HG02884 (cell line): ENCODE results near the gene TCF12.

Experiments used
- ATAC-seq: cut with Tn5 transposase; IDR thresholded peaks from one replicate; pipeline ENCODE4 v1.9.1; 2021; ENCODE audit warnings: mild to moderate bottlenecking, moderate library complexity; ENCODE audit not compliant: unreplicated experiment

The TCF12 gene

DNA sequence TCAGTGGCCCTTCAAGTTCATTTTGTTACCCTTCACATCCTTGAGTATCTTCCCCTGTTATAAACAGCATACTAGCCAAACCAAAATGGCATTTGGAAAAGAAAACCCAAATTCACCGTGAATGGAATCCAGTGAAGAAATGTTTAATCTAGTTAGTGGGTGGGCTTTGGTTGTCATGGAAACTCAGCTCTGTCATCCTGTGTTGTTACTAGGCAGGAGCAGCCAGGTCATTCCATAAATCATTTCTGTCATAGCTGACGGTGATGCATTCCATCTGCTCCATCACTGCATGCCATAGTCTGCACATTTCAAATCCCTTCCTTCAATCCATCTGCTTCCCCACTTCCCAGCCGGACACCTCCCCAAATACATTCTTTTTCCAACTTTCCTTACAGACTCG is 317.4 kb downstream of the TCF12 start:
- no peak for ATAC-seq

DNA sequence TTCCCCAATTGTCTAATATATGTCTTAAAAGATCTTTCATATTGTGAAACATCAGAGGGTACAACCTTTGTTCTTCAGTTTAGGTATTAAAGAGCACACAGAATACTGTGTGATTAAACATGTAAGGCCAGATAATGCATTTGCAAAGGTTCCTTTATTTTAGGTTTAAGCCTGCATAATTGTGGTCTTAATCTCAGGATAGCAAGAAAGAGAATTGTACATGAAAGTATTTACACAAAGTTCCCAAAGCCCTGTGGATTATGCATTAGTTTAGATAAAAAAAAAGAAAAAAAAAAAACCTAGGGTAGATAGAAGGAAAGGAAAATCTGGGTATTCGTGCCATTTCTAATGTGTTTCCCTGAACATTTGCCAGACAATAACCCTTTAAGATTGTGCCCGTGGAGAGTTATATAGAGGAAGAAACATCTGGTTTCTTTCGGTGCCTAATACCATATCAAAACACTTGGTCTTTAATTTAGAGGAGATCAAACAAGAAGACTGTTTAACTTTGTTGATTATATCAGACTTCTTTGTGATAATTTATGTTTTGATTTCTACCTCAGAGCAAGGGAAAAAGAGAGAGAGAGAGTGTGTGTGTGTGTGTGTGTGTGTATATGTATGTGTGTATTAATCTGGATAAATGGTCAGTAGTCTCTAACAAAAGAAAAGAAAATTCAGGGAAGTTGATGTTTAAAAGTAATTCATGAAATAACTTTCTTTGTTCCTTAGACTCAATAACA is 318.3 kb downstream of the TCF12 start:
- ATAC-seq: no peak

DNA sequence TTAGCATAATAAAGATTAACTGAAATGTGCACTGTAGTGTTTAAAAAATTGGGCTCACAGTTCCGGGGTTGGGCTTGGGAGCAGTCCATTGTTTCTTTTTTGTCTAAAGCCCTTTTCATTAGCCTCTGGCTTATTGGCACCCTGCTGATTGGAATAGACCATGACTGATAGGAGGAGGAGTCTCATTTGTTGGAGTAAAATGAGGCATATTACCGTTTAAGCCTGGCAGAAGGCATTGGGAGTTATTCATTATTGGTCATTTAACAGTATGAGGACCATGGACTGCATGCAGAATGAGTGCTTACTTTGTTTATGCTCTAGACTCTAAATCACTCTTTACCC is 318.8 kb downstream of the TCF12 start:
- no peak for ATAC-seq

DNA sequence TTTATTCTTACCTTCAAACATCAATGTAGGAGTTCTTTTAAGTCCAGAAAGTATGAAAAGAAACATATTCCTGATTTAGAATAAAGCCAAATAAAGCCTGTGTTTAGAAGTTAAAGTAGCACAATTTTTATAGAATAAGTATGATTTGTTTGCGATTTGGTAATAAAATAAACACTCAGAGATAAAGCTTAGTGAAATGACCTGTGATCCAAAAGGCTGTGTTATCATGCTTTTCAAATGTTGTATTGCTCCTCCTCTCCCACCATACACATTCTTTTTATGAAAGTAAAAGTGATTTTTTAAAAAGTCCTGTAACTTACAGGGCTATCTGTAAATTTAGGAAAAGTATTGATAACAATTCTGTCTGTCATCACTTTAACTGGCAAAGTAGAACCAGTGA is 319.2 kb downstream of the TCF12 start:
- no peak for ATAC-seq

DNA sequence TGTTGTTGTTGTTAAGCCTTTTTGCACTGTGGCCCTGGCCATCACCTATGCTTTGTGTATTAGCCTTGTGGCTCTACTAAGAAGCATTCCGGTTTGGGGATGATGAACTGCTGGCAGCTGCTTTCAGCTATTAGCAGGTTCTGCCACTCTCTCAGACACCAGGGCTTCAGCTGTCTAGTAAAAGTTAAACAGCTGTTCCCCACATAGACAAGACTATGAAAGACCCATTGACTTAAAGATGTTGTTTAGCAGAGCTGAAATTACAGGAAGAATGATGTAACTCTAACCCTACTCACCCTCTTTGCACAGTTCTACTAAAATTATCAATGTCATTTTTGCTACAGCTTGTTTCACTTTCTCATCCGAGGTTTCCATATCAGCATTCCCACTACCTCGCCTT is 326.7 kb downstream of the TCF12 start:
- no peak for ATAC-seq

DNA sequence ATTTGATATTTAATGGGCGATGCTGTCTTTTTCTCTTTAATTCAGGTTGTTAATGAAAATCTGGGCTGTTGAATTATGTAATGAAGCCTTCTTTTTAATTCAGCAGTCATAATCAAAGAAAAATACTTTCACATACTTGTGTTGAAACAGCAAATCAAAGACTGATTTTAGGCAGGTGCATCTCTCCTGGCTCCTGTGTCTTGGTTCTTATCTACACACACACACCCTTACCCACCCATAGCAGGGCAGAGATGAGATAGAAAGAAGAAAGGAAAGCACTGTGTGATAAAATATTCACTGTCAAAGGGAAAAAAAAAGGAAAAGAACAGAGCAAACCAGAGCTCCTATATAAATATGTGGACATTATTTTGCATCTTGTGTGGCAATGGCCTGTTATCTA is 327.3 kb downstream of the TCF12 start:
- ATAC-seq: no peak

DNA sequence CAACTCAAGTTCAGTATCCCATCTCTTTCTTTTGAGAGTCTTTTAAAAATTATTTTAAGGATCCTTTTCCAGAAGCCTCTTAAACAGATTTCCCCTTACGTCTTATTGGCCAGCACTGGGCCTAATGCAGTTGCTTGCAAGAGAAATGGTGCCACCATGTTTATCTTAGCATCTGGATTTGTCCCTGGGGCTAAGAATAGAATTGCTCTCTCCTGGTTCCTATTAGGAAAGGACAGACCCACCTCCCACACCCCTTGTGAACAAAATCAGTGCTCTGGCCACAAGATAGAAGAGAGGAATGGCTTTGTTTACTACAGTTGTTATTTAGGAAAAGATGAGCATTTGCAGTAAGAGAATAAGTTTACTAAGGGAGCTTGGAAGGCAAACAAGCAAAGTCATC is 329.6 kb downstream of the TCF12 start:
- no peak for ATAC-seq

DNA sequence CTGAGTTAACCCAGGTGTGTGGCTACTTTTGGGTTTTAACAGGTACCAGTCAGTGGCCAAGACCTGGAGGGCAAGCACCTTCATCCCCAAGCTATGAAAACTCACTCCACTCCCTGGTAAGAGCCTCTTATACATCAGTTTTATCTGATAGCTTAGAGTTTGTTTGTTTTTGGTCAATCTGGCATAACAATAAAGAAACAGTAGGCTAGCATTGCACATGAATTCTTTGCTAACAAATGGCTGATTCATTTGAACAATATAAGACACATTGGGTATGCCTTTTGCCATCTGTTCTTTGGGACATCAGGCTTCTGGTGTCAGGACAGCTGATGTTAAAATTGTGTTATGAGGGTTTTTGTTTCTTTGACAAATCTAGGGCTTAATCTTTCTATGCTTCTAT is 332.9 kb downstream of the TCF12 start:
- no peak for ATAC-seq

DNA sequence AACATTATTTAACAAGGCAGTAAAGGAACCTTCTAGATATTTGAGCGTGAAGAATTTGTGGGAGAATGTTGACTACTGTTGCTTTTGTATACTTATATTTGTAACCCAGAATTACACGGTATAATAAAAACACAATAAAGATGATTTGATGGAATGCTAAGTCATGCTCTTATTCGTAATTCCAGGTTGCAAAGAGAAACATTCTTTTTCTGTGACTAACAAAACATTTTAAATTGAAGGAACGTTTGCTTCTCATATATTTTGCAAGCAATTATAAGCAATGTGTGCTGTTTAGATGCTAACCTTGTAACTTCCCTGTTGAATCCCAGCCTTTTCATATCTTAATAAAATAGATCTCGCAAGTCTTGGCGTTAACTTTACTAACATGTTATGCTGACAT is 333.5 kb downstream of the TCF12 start:
- ATAC-seq: no peak

DNA sequence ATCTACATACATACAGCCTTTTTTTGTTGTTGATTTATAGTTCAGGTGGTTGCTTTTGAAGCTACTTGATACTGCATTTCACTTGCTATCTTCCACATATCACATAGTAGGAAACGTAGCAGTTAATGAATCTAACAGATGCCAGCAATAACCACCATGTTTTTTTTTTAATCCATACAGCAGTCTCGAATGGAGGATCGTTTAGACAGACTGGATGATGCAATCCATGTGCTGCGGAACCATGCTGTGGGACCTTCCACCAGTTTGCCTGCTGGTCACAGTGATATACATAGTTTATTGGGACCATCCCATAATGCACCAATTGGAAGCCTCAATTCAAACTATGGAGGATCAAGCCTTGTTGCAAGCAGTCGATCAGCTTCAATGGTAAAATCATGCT is 334.6 kb downstream of the TCF12 start:
- ATAC-seq: no peak

DNA sequence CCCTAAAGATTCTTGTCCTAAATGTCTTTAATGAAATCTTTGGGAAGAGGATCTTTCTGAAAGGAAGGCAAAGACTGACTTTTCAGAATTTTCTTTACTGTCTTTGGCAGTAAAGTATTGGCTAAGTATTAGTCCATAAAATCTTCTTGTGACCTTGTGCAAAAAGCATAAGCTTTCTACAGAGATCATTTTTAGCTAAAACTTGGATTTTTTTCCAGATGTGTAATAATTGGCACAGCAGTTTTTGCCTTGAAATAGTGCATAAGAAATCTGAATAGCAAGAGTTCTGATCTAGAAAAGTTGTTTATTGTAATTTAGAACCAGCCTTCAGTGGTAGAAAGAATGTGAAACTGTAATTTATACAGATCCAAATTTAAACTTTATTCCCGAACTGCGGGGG is 335.1 kb downstream of the TCF12 start:
- ATAC-seq: no peak

DNA sequence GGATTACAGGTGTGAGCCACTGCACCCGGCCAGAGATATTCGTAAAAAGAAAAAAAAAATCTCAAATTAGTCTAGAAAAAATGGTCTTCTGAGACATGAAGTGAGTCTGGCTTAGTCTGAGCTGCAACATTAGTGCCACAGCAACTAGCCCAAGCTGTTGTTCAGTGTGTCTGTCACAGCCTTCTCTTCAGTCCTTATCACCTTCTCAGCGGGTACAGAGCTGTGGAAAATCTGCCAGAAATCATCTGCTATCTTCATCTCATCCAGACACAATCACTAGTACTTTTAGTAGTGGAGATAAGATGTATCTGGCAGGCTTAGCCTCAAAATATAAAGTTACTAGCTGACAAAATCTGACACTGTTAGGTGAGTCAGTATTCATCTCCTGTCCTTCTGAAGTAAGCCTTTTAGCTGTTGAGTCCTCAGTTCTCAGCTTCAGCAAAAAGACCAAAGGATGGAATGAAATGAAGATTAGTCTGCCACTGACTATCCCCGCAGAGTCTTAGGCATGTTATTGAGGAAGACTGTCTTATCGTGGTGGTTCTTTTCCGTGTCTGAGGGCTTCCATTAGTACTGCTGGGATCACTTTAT is 337.4 kb downstream of the TCF12 start:
- no peak for ATAC-seq

DNA sequence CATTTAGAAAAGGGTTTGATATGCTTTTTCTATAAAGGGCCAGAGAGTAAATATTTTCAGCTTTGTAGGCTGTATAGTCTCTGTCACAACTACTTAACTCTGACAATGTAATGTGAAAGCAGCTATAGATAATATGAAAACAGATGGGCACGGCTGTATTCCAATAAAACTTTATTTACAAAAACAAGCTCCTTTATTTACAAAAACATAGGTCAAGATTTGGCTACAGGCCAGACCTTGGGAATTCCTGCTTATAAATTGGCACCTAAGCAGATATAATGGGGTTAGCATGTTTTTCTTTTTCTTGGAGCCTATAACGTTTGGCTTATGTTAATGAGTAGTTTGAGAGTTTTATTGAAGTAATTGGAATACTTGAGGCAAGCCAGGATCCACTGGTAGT is 338.5 kb downstream of the TCF12 start:
- ATAC-seq: no peak

DNA sequence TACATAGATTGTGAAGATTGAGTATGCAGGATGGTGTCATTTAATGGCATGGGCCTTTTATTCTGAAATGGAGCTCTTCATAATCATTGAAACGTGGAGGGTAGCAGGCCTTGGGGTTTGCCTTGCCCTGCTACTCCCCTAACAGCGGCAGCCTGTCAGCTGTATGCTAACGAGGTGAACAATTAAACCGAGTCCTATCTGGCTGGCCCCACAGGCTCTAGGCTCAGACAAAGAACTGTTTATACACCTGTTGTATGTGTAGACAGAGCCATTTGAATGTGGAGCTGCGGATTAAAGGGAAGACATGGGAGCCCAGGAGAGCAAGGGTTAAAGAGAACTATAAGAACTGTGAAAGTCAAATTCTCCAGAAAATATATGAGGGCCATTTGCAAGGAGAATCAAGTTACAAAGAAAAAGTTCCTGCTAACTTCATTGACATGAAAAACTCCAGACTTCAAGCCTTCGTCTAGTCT is 341.2 kb downstream of the TCF12 start:
- no peak for ATAC-seq

DNA sequence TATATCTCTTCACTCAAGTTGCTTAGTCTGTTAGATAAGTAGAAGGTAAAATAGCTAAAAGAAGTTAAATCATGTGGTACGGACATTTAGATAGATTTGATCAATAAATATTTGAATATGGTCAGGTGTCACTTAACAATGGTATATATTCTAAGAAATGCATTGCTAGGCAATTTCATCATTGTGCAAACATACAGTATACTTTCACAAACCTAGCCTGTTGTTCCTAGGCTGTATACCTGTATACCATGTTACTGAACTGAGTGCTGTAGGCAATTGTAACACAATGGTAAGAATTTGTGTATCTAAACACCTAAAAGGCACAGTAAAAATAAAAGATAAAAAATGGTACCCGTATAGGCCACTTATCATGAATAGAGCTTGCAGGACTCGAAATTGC is 345.1 kb downstream of the TCF12 start:
- ATAC-seq: no peak

DNA sequence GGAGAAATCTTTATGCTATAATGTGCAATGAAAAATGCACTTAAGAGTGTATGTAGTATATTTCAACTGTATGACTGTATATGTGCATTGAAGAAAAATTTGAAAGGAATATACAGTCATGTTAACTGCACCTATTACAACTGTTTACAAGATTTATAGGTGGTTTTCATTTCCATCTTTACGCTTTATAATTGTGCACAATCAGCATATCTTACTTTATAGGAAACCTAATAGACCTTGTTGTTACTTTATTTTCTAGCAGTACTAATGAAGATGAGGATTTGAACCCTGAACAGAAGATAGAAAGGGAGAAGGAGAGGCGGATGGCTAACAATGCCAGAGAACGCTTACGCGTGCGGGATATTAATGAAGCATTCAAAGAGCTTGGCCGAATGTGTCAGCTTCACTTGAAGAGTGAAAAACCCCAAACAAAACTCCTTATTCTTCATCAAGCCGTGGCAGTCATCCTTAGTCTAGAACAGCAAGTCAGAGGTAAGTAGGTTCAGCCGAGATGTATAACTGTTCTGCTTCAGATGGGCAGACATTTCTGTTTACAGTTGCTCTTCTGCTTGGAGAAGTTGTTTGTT is 354.4 kb downstream of the TCF12 start:
- no peak for ATAC-seq

DNA sequence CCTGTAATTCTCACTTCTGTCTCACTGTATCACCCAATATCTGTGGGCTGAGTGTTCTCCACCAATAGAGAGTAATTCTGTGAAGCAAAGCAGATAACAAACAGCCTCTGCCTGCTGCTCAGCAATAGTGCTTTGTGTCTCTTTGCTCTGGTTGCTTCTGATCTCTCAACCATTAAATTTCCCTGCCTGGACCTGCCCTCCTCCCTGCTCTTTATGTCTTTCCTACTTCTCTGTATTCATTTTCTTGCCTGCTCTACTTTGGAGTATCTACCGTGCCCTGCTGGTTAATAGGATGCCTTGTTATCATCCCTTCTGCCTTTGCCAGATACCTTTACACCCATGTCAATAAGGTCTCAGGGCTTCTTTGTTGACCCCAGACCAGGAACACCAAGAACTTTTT is 355.0 kb downstream of the TCF12 start:
- no peak for ATAC-seq

DNA sequence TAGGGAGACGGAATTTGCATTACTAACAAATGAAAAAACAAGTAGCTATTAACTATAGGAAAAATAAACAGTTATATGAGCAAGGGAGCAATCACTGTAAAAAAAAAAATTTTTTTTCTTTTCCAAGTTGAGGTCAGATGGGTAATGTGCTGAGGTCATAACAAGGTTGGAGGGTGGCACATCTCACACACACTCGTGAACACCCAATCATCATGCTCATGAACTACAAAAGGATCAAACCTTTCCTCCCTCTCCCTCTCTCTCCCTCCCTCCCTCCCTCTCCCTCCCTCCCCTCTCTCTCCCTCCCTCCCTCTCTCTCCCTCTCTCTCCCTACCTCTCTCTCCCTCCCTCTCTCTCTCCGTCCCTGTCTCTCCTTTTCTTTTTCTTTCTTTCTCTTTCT is 360.0 kb downstream of the TCF12 start:
- ATAC-seq: no peak

DNA sequence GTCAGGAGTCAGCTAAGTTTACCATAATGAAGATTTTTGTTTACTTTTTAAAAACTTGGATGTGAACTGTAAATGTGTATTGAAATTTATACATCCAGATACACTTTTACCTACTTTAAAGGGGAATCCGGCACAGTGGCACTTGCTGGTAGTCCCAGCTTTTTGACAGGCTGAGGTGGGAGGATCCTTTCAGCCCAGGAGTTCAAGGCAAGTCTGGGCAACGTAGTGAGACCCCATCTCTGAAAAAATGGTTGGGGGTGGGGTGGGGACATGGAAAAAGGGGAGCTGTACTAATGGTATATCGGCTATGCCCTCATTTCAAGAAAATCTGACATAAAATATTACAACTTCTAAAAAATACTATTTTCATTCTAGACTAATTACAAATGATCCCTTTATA is 362.0 kb downstream of the TCF12 start:
- ATAC-seq: no peak

DNA sequence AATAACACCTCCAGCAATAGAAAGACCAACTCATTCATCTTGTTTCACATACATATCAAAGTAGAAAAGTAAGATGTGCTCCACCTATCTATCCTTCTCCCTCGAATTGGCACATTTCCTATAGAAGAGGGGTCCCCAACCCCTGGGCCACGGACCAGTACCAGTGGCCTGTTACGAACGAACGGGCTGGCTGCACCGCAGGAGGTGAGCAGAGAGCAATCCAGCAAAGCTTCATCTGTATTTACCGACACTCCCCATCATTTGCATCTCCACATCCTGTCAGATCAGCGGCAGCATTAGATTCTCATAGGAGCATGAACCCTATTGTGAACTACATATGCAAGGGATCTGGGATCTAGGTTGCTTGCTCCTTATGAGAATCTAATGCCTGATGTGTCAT is 362.9 kb downstream of the TCF12 start:
- no peak for ATAC-seq

DNA sequence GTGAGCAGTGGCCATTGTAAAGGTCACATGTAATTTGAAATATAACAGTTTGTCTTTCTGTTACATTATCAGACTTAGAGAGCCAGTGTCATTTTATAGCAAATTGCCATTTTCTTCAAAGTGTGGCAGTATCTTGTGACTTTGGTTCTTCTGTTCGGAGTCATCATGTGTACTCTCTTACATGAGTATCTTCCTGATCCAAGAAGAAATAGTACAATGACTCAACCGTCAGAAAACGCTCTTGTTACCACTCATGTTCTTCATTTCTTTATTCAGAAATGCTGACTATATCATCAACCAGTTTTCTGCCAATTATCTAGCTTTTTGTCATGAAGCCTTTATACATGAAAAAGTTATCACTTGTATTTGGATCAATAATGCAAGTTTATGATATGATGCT is 364.2 kb downstream of the TCF12 start:
- no peak for ATAC-seq

DNA sequence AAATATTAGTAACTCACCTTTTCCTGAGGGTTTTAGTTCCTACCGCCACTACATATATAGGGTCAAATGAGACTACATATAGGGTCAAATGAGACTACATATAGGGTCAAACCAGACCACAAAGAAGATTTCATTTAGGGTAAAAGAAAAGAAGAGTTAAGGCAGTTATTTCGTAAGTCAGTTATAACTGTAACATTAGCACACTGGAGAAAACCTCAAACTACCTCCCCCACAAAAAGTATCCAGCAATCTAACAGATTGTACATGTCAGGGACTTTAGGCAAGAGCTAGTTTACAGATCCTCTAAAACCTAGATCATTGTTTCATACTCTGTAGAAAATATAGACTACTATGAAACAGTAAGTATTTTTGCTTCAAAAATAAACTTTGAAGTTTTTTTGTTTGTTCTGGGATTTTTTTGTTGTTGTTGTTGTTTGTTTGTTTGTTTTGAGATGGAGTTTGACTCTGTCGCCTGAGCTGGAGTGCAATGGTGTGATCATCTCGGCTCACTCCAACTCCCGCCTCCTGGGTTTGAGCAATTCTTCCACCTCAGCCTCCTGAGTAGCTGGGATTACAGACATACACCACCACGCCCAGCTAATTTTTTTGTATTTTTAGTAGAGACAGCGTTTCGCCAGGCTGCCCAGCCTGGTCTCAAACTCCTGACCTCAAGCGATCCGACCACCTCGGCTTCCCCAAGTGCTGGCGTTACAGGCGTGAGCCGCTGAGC is 365.5 kb downstream of the TCF12 start:
- no peak for ATAC-seq
